ENCODE measurements around the gene CCBE1. TPM values are rescaled to one million over a fixed set of nuclear protein-coding genes. Genes with fewer than 3 reads are reported as not detected.

The CCBE1 gene
- total and polyA plus RNA-seq, 12 donors = 4.8 to 56.8 (median 26.4) TPM

DNA sequence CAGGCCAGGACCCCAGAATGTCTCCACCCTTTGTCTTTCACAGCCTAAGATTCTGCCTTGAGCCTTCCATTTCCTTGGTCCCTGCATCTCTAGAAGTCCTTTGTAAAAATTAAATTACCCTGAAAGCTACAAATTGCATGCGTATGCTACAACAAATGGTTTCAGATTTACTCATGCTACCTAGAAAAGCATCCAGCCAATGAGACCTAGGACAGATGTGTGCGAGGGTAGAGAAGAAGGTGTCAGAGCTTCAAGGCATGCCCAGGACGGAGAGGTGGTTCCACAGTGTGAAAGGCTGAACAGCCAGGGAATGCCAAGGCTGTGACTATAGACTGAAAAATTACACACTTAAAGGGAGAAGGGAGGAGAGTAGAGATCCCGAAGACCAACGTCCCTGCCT is 40.2 kb downstream of the CCBE1 start:
- Histone ChIP-seq H3K27ac (no peak overlapping the region), H3K27me3 (no peaks in the 10 kb centered on the region), H3K9me3 (replicated peaks in 1 of 3) (no peaks in the 10 kb centered on the region), H3K4me1 (replicated peaks in 1 of 2) (no peaks in the 10 kb centered on the region), H3K4me3 (no peak overlapping the region), H3K36me3 (replicated peaks in 1 of 2) (no peaks in the 10 kb centered on the region)
- TF ChIP-seq, protein P1, sequence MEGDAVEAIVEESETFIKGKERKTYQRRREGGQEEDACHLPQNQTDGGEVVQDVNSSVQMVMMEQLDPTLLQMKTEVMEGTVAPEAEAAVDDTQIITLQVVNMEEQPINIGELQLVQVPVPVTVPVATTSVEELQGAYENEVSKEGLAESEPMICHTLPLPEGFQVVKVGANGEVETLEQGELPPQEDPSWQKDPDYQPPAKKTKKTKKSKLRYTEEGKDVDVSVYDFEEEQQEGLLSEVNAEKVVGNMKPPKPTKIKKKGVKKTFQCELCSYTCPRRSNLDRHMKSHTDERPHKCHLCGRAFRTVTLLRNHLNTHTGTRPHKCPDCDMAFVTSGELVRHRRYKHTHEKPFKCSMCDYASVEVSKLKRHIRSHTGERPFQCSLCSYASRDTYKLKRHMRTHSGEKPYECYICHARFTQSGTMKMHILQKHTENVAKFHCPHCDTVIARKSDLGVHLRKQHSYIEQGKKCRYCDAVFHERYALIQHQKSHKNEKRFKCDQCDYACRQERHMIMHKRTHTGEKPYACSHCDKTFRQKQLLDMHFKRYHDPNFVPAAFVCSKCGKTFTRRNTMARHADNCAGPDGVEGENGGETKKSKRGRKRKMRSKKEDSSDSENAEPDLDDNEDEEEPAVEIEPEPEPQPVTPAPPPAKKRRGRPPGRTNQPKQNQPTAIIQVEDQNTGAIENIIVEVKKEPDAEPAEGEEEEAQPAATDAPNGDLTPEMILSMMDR (IDR thresholded peaks at IDR 0.05) = no peak
- TF ChIP-seq POLR2A (IDR thresholded peaks at IDR 0.05) = no peak
- intact Hi-C loops (cut with DNase I) = no loop called here
- no peak for DNase-seq
- 90 to 94% (median 93%) methylated on average over 5 of the region's 5 CpGs for WGBS, 4 donors

DNA sequence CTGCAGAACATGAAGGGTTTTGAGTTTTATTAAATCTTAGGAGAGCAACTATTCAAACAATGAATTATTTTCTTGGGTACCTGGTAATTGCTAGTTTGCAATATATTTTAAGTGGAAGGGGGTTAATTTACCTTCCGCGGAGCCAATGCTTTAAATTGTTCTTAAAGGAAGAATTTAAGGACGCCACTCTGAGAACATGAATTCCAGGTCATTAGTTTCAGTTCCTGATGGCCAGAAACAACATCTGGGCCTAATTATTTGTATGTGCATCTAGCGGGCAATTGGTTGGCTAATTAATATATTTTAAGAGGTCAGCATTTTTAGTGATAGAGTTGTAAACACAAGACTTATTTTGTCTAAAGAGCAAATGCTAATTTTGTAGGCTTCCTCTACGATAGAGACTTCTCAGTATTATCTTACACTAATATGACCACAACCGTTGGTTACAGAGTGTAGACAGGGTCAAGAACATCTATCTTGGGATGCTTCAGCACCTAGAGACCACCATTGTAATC is 40.8 kb downstream of the CCBE1 start:
- Histone ChIP-seq H3K27ac (no peak overlapping the region), H3K36me3 (replicated peaks in 1 of 2) (no peaks in the 10 kb centered on the region)
- WGBS, 4 donors = 81 to 89% (median 84%) methylated on average over 6 of the region's 6 CpGs

DNA sequence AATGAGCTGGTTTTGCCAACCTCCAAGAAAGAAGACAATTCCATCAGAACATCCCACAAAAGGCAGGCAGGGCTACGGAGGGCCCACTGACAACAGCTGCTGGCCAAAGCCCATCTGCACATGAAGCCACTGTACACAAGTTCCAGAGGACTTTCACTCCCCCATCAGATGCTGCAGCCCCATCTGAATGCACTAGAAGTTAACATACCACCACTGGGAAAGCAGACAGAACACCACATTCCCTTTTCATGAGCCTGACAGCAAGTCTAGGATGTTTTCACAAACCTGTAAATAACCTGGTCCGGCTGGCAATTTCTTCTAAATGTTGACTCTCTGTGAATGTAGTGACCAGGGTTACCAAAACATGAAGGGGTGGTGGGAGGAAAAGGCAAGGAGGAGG is 41.5 kb downstream of the CCBE1 start:
- no peaks in the 10 kb centered on the region for H3K4me1 ChIP-seq (replicated peaks in 1 of 2)
- intact Hi-C loops (cut with DNase I) = no loop called here
- H3K36me3 ChIP-seq (replicated peaks in 1 of 2) = no peaks in the 10 kb centered on the region
- DNase-seq = no peak
- no peak overlapping the region for H3K27ac ChIP-seq
- no peaks in the 10 kb centered on the region for H3K9me3 ChIP-seq (replicated peaks in 1 of 3)
- 80 to 89% (median 85%) methylated on average over 2 of the region's 2 CpGs for WGBS, 4 donors
- H3K4me3 ChIP-seq = no peak overlapping the region
- TF ChIP-seq, protein P1 (IDR thresholded peaks at IDR 0.05) = no peak
- no peak for TF ChIP-seq POLR2A (IDR thresholded peaks at IDR 0.05)
- H3K27me3 ChIP-seq = no peaks in the 10 kb centered on the region

More for the DNA sequence above, 40.8 kb downstream of the CCBE1 start:
- no peaks in the 10 kb centered on the region for H3K9me3 ChIP-seq (replicated peaks in 1 of 3)
- no peaks in the 10 kb centered on the region for H3K27me3 ChIP-seq
- no peak for DNase-seq
- intact Hi-C loops (cut with DNase I) = no loop called here
- no peaks in the 10 kb centered on the region for H3K4me1 ChIP-seq (replicated peaks in 1 of 2)
- TF ChIP-seq, protein P1 (IDR thresholded peaks at IDR 0.05) = no peak
- no peak for TF ChIP-seq POLR2A (IDR thresholded peaks at IDR 0.05)
- H3K4me3 ChIP-seq = no peak overlapping the region

DNA sequence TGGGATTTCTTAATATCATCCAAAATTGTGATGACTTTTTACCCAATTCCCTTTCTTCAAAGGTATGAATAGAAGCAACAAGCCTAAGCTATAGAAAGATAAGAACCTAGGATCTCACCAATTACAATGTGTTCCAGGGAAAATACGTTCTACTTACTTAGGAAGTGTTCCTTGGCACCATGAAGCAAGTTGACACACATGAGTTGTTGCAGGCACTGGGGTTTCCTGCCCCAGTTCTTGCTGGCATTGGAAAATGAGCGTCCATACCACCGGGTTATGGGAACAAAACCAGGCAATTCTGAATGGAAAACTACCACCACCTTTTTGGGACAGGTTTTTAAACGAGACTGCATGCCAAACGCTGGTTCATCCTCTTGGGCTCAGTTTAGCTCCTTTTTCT is 46.2 kb downstream of the CCBE1 start:
- no peak for DNase-seq
- Histone ChIP-seq H3K4me1 (replicated peaks in 1 of 2) (no peaks in the 10 kb centered on the region), H3K9me3 (replicated peaks in 1 of 3) (no peaks in the 10 kb centered on the region), H3K4me3 (no peak overlapping the region), H3K36me3 (replicated peaks in 1 of 2) (no peaks in the 10 kb centered on the region), H3K27ac (no peak overlapping the region), H3K27me3 (no peaks in the 10 kb centered on the region)
- intact Hi-C loops (cut with DNase I) = no loop called here
- 88 to 91% (median 89%) methylated on average over 5 of the region's 5 CpGs for WGBS, 4 donors
- TF ChIP-seq, protein P1 (IDR thresholded peaks at IDR 0.05) = no peak
- no peak for TF ChIP-seq POLR2A (IDR thresholded peaks at IDR 0.05)

Measured in adrenal gland (tissue), 12 donors.